ENCODE measurements around the gene ELSPBP1.

DNA sequence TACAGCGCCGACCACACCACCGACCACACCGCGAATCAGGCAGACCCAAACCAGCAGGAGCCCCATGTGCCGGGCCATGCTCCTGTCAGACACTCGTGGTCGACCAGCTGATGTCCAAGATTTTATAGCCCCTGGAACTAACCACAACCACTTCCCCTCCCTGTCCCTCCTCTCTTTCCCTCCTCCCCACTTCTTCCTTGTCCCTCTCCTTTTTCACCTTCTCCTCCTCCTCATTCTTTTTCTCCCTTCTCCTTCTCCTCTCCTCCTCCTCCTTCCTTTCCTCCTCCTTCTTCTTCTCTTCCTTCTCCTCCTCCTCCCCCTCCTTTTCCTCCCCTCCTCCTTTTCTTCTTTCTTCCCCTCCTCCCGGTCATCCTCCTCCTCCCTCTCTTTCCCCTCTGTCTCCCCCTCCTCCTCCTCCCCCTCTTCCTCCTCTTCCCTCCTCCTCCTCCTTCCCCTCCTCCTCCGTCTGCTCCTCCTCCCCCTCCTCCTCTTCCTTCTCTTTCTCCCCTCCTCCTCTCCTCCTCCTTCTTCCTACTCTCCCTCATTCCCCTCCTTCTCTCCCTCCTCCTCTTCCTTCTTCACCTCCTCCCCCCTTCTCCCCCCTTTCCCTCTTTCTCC is 3.1 kb upstream of the ELSPBP1 start:
- TF ChIP-seq, protein P1, sequence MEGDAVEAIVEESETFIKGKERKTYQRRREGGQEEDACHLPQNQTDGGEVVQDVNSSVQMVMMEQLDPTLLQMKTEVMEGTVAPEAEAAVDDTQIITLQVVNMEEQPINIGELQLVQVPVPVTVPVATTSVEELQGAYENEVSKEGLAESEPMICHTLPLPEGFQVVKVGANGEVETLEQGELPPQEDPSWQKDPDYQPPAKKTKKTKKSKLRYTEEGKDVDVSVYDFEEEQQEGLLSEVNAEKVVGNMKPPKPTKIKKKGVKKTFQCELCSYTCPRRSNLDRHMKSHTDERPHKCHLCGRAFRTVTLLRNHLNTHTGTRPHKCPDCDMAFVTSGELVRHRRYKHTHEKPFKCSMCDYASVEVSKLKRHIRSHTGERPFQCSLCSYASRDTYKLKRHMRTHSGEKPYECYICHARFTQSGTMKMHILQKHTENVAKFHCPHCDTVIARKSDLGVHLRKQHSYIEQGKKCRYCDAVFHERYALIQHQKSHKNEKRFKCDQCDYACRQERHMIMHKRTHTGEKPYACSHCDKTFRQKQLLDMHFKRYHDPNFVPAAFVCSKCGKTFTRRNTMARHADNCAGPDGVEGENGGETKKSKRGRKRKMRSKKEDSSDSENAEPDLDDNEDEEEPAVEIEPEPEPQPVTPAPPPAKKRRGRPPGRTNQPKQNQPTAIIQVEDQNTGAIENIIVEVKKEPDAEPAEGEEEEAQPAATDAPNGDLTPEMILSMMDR (IDR thresholded peaks at IDR 0.05) = no peak
- TF ChIP-seq EZH2 (IDR thresholded peaks at IDR 0.05; ENCODE audit: borderline replicate concordance, insufficient read depth, low read depth, low read length, poor library complexity, severe bottlenecking) = no peak

All from B cell (primary cell).